ENCODE measurements around the gene ADGRL3.
"Not testable (repeated sequence)": the region's sequence is repeated elsewhere in the genome, so short reads cannot be mapped to it uniquely, and the experiment has no call there.

ADGRL3 gene

DNA sequence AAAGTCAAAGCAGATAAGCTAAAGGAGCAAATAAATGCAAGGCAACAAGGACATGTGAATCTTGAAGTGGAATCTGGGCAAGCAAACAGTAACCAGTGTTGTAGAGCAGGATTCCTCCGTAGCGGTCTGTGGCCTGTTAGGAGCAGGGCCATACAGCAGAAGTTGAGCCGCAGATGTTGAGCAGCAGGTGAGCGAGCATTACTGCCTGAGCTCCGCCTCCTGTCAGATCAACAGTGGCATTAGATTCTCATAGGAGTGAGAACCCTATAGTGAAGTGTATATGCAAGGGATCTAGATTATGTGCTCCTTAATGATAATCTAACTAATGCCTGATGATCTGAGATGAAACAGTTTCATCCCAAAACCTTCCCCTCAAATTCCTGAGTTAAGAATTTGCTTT lies 550.7 kb downstream of the ADGRL3 start:
- DNase-seq: no peak
- TF ChIP-seq GATA1 (IDR thresholded peaks at IDR 0.05; ENCODE audit: low read depth, low read length) (no peak), POLR2A (IDR thresholded peaks at IDR 0.05; ENCODE audit: low read length) (no peak)

- DNase-seq: no peak
- TF ChIP-seq POLR2A (IDR thresholded peaks at IDR 0.05; ENCODE audit: low read length): no peak
- TF ChIP-seq GATA1 (IDR thresholded peaks at IDR 0.05; ENCODE audit: low read depth, low read length): no peak
These were observed 552.5 kb downstream of the ADGRL3 start for GRCh38 chr4:61752617-61753016.

DNA sequence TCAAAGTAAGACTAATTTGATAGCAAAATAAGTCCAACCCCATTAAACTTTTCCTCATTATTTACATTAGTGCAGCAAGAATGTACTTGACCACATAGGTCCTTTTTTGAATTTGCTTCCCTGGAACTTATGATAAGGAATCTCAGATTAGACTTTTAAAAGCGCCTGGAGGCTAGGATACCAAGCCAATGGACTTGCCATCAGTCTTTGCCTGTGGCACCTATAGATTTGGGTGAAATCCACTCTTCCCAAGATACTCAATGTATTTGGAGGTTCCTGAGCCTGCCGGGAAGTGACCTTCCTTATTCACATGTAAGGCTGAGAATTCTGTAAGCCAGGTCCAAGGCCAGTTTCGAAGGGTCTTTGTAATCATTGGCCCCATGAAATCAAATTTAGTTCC lies 553.6 kb downstream of the ADGRL3 start:
- no peak for TF ChIP-seq POLR2A (IDR thresholded peaks at IDR 0.05; ENCODE audit: low read length)
- no peak for TF ChIP-seq GATA1 (IDR thresholded peaks at IDR 0.05; ENCODE audit: low read depth, low read length)
- DNase-seq: no peak

DNA sequence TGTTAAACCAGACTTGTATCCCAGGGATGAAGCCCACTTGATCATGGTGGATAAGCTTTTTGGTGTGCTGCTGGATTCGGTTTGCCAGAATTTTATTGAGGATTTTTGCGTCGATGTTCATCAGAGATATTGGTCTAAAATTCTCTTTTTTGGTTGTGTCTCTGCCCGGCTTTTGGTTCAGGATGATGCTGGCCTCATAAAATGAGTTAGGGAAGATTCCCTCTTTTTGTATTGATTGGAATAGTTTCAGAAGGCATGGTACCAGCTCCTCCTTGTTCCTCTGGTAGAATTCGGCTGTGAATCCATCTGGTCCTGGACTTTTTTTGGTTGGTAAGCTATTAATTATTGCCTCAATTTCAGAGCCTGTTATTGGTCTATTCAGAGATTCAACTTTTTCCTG lies 556.8 kb downstream of the ADGRL3 start:
- DNase-seq: not testable (repeated sequence)

GRCh38 chr4:61757983-61758382 lies 557.9 kb downstream of the ADGRL3 start:
- DNase-seq: not testable (repeated sequence)

- DNase-seq: not testable (repeated sequence)
These were observed 558.5 kb downstream of the ADGRL3 start for GRCh38 chr4:61758596-61758995.

GRCh38 chr4:61759245-61759644 lies 559.1 kb downstream of the ADGRL3 start:
- not testable (repeated sequence) for DNase-seq

GRCh38 chr4:61759885-61760284 lies 559.8 kb downstream of the ADGRL3 start:
- not testable (repeated sequence) for DNase-seq

GRCh38 chr4:61760820-61761219 lies 560.7 kb downstream of the ADGRL3 start:
- TF ChIP-seq POLR2A (IDR thresholded peaks at IDR 0.05; ENCODE audit: low read length) (no peak), GATA1 (IDR thresholded peaks at IDR 0.05; ENCODE audit: low read depth, low read length) (no peak)
- no peak for DNase-seq

DNA sequence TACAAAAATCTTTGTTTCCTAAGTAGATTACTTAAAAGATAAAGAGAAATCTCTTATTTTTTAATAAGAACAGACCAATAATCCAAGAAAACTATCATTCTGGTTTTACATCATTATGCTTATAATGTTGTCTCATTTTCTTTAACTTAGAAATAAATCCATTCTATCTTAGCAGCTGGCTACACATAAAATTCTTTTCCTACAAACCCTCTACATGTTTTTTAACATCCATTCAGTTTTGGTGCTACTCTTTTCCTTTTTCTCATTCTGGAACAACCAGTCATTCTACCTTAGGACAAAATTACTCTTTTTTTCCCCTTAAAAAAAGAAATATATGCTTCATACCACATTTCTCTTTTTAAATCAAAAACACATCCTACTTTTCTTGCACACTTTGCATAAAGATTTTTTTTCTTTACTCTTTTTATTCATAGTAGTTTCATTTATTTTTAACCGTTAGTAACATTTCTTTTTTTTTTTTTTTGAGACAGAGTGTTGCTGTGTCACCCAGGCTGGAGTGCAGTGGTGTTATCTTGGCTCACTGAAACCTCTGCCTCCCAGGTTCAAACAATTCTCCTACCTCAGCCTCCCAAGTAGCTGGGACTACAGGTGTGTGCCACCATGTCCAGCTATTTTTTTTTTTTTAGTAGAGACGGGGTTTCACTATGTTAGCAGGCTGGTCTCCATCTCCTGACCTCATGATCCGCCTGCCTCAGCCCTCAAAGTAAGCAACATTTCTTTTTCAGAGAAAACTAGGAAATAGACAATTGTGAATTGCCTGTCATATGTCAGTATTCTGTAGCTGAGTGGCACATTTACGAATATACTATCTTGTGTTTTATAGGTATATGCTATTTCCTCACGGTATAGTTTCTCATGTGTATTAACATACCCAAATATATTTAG lies 562.8 kb downstream of the ADGRL3 start:
- DNase-seq: no peak
- TF ChIP-seq GATA1 (IDR thresholded peaks at IDR 0.05; ENCODE audit: low read depth, low read length): no peak
- no peak for TF ChIP-seq POLR2A (IDR thresholded peaks at IDR 0.05; ENCODE audit: low read length)

- no peak for DNase-seq
- TF ChIP-seq POLR2A (IDR thresholded peaks at IDR 0.05; ENCODE audit: low read length) (no peak), GATA1 (IDR thresholded peaks at IDR 0.05; ENCODE audit: low read depth, low read length) (no peak)
These were observed 563.6 kb downstream of the ADGRL3 start for GRCh38 chr4:61763682-61764081.

GRCh38 chr4:61764090-61764489 lies 564.0 kb downstream of the ADGRL3 start:
- not testable (repeated sequence) for DNase-seq

GRCh38 chr4:61769444-61770167 lies 569.5 kb downstream of the ADGRL3 start:
- DNase-seq: not testable (repeated sequence)

DNA sequence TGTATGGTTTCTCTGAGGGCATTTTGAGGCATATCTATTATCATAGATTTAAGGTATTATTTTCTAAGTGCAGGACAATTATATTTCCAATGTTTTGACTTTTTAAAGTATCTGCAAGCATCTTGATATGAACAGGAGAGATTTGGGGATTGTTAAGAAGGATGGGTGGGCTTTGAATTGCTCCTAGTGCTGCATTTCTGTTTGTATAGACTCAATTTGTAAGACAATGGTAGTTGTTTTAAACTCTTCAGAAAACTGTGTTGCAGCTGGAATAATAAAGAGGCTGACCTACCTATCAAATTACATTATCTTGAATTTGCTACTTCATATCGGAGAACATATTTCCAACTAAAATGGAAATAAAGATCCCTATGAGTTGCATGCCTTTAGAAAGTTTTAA lies 570.3 kb downstream of the ADGRL3 start:
- no peak for TF ChIP-seq GATA1 (IDR thresholded peaks at IDR 0.05; ENCODE audit: low read depth, low read length)
- TF ChIP-seq POLR2A (IDR thresholded peaks at IDR 0.05; ENCODE audit: low read length): no peak
- DNase-seq: no peak

- no peak for DNase-seq
- TF ChIP-seq POLR2A (IDR thresholded peaks at IDR 0.05; ENCODE audit: low read length) (no peak), GATA1 (IDR thresholded peaks at IDR 0.05; ENCODE audit: low read depth, low read length) (no peak)
These were observed 570.9 kb downstream of the ADGRL3 start for GRCh38 chr4:61771056-61771455.

- DNase-seq: no peak
- no peak for TF ChIP-seq POLR2A (IDR thresholded peaks at IDR 0.05; ENCODE audit: low read length)
- TF ChIP-seq GATA1 (IDR thresholded peaks at IDR 0.05; ENCODE audit: low read depth, low read length): no peak
These were observed 572.0 kb downstream of the ADGRL3 start for GRCh38 chr4:61772126-61772525.

Measured in erythroblast (primary cell).